Natural killer cell treated with Interleukin-12 subunit alpha and Interleukin-12 subunit beta and Interleukin-15 and Interleukin-18, amount 100 ng/mL, for 72 hours (primary cell): ENCODE results near the gene SRSF9. TPM values are rescaled to one million over a fixed set of nuclear protein-coding genes. Genes with fewer than 3 reads are reported as not detected.
"Not testable (repeated sequence)": the region's sequence is repeated elsewhere in the genome, so short reads cannot be mapped to it uniquely, and the experiment has no call there.

Source experiments
- ATAC-seq, 2 donors: fragments of 150-1000 bp; cut with Tn5 transposase in 1 of 2; sonication (Bioruptor Pico), chemical (Tn5 transposase) in 1 of 2; 2 replicates each; pipeline ENCODE4 v1.10.0; 2021
- DNase-seq: peaks from one replicate; pipeline ENCODE4 v3.0.0; 2022; ENCODE audit warnings: low spot score
- H3K27ac Mint-ChIP-seq, 2 donors: 1 replicate in 1 of 2; 2 replicates in 1 of 2; pipeline ENCODE4 v1.8.0; 2022; ENCODE audit warnings: mixed read lengths in 2 of 2, mild to moderate bottlenecking in 1 of 2, moderate library complexity in 1 of 2
- H3K27me3 Mint-ChIP-seq, 2 donors: 1 replicate in 1 of 2; 2 replicates in 1 of 2; pipeline ENCODE4 v1.8.0; 2022; ENCODE audit warnings: mixed read lengths in 2 of 2
- H3K36me3 Mint-ChIP-seq: one replicate; pipeline ENCODE4 v1.8.0; 2022; ENCODE audit warnings: mixed read lengths
- H3K4me1 Mint-ChIP-seq, 2 donors: 1 replicate in 1 of 2; 2 replicates in 1 of 2; pipeline ENCODE4 v1.8.0; 2022; ENCODE audit warnings: low read depth in 2 of 2, mixed read lengths in 2 of 2, mild to moderate bottlenecking in 1 of 2
- H3K4me3 Mint-ChIP-seq: one replicate; pipeline ENCODE4 v1.8.0; 2022; ENCODE audit warnings: mixed read lengths
- H3K9me3 Mint-ChIP-seq: 2 replicates; pipeline ENCODE4 v1.8.0; 2022; ENCODE audit warnings: mixed read lengths
- total RNA-seq, 2 donors: library from RNA; stranded (reverse); gene quantifications; one replicate each; pipeline ENCODE4 v1.2.3, GENCODE V29; 2022

SRSF9 gene
- 100 to 1,000 TPM; 246 to 331 TPM for total RNA-seq

- Mint-ChIP-seq H3K4me3 (peak within 1 kb of the TSS; percentile 89), H3K4me1 (peaks cover 44 to 50% of the 10 kb centered on the region in 2 donors), H3K36me3 (peaks cover 9% of the 10 kb centered on the region), H3K9me3 (no peaks in the 10 kb centered on the region), H3K27me3 (no peaks in the 10 kb centered on the region), H3K27ac (peak within 1 kb of the TSS; percentile 84 to 95)
- peak; percentile 98 for DNase-seq
- ATAC-seq: peak; percentile 97
Observed at GRCh38 chr12:120469450-120470149, at the start of gene SRSF9. SRSF9 (minus strand) TSS chr12:120469748; CDS start chr12:120469609, 139 bp downstream.

- H3K4me1 Mint-ChIP-seq, ATAC-seq, H3K36me3 Mint-ChIP-seq, H3K27me3 Mint-ChIP-seq, DNase-seq, H3K4me3 Mint-ChIP-seq, H3K27ac Mint-ChIP-seq, H3K9me3 Mint-ChIP-seq: not testable (repeated sequence)
Observed at GRCh38 chr12:120519324-120519723, 49.8 kb upstream of the SRSF9 start.

- no peak for ATAC-seq
- no peaks in the 10 kb centered on the region for H3K27me3 Mint-ChIP-seq
- DNase-seq: no peak
- H3K4me1 Mint-ChIP-seq: no peaks in the 10 kb centered on the region
- H3K9me3 Mint-ChIP-seq: no peaks in the 10 kb centered on the region
- peaks cover 5% of the 10 kb centered on the region for H3K36me3 Mint-ChIP-seq
- H3K4me3 Mint-ChIP-seq: no peak overlapping the region
- no peak overlapping the region for H3K27ac Mint-ChIP-seq
Observed at GRCh38 chr12:120515496-120515895, 45.9 kb upstream of the SRSF9 start.

- H3K4me1 Mint-ChIP-seq: no peaks in the 10 kb centered on the region
- ATAC-seq (no peak), DNase-seq (no peak)
- no peaks in the 10 kb centered on the region for H3K9me3 Mint-ChIP-seq
- H3K36me3 Mint-ChIP-seq: peaks cover 10% of the 10 kb centered on the region
- H3K27ac Mint-ChIP-seq: no peak overlapping the region
- no peak overlapping the region for H3K4me3 Mint-ChIP-seq
- no peaks in the 10 kb centered on the region for H3K27me3 Mint-ChIP-seq
Observed at GRCh38 chr12:120514002-120514401, 44.5 kb upstream of the SRSF9 start.

GRCh38 chr12:120508537-120508936, 39.0 kb upstream of the SRSF9 start:
- Mint-ChIP-seq H3K36me3 (peaks cover 10% of the 10 kb centered on the region), H3K27me3 (no peaks in the 10 kb centered on the region)
- ATAC-seq: no peak

GRCh38 chr12:120504587-120504986, 35.0 kb upstream of the SRSF9 start:
- no peaks in the 10 kb centered on the region for H3K9me3 Mint-ChIP-seq

More at GRCh38 chr12:120508537-120508936, 39.0 kb upstream of the SRSF9 start:
- H3K27ac Mint-ChIP-seq: no peak overlapping the region
- DNase-seq: no peak
- no peaks in the 10 kb centered on the region for H3K9me3 Mint-ChIP-seq
- no peak overlapping the region for H3K4me3 Mint-ChIP-seq
- no peaks in the 10 kb centered on the region for H3K4me1 Mint-ChIP-seq

GRCh38 chr12:120500581-120500980, 31.0 kb upstream of the SRSF9 start:
- Mint-ChIP-seq H3K4me1 (peaks cover 21 to 26% of the 10 kb centered on the region in 2 donors), H3K9me3 (no peaks in the 10 kb centered on the region), H3K36me3 (peaks cover 31% of the 10 kb centered on the region), H3K27ac (peak overlapping the region in 1 of 2 donors; percentile 35), H3K4me3 (no peak overlapping the region), H3K27me3 (no peaks in the 10 kb centered on the region)
- DNase-seq (no peak), ATAC-seq (no peak)

More at GRCh38 chr12:120504587-120504986, 35.0 kb upstream of the SRSF9 start:
- H3K4me3 Mint-ChIP-seq: no peak overlapping the region
- ATAC-seq (no peak), DNase-seq (no peak)
- peaks cover 0 to 4% of the 10 kb centered on the region in 2 donors for H3K4me1 Mint-ChIP-seq
- H3K27me3 Mint-ChIP-seq: no peaks in the 10 kb centered on the region
- H3K36me3 Mint-ChIP-seq: peaks cover 11% of the 10 kb centered on the region
- H3K27ac Mint-ChIP-seq: no peak overlapping the region

- DNase-seq: no peak
- H3K4me3 Mint-ChIP-seq: no peak overlapping the region
- peaks cover 29 to 34% of the 10 kb centered on the region in 2 donors for H3K4me1 Mint-ChIP-seq
- H3K9me3 Mint-ChIP-seq: no peaks in the 10 kb centered on the region
- peak overlapping the region; percentile 65 to 88 for H3K27ac Mint-ChIP-seq
- no peak for ATAC-seq
- H3K36me3 Mint-ChIP-seq: peaks cover 31% of the 10 kb centered on the region
- H3K27me3 Mint-ChIP-seq: no peaks in the 10 kb centered on the region
Observed at GRCh38 chr12:120498870-120499515, 29.4 kb upstream of the SRSF9 start.

GRCh38 chr12:120497524-120498150, 28.1 kb upstream of the SRSF9 start:
- Mint-ChIP-seq H3K9me3 (no peaks in the 10 kb centered on the region), H3K4me1 (peaks cover 29 to 34% of the 10 kb centered on the region in 2 donors), H3K36me3 (peaks cover 27% of the 10 kb centered on the region), H3K27me3 (no peaks in the 10 kb centered on the region), H3K4me3 (peak overlapping the region; percentile 91), H3K27ac (peak overlapping the region; percentile 65 to 88)
- DNase-seq (no peak), ATAC-seq (no peak)

GRCh38 chr12:120496413-120497340, 27.1 kb upstream of the SRSF9 start:
- peaks cover 29 to 34% of the 10 kb centered on the region in 2 donors for H3K4me1 Mint-ChIP-seq

GRCh38 chr12:120495731-120496412, 26.3 kb upstream of the SRSF9 start, which contains the start of gene DYNLL1:
DYNLL1 (plus strand) TSS chr12:120496113; CDS start chr12:120496422, 309 bp downstream.
- peaks cover 27% of the 10 kb centered on the region for H3K36me3 Mint-ChIP-seq
- H3K4me1 Mint-ChIP-seq: peaks cover 29 to 34% of the 10 kb centered on the region in 2 donors
- no peaks in the 10 kb centered on the region for H3K9me3 Mint-ChIP-seq
- ATAC-seq (peak; percentile 99), DNase-seq (peak; percentile 98)
- H3K27ac Mint-ChIP-seq: peak within 1 kb of the TSS; percentile 65 to 88
- H3K4me3 Mint-ChIP-seq: peak within 1 kb of the TSS; percentile 91
- no peaks in the 10 kb centered on the region for H3K27me3 Mint-ChIP-seq

More at GRCh38 chr12:120496413-120497340, 27.1 kb upstream of the SRSF9 start:
- Mint-ChIP-seq H3K27ac (peak overlapping the region; percentile 65 to 88), H3K4me3 (peak overlapping the region; percentile 91), H3K27me3 (no peaks in the 10 kb centered on the region), H3K36me3 (peaks cover 27% of the 10 kb centered on the region), H3K9me3 (no peaks in the 10 kb centered on the region)
- peak; percentile 67 for DNase-seq
- ATAC-seq: no peak

- H3K27ac Mint-ChIP-seq: peak overlapping the region; percentile 65 to 88
- H3K4me3 Mint-ChIP-seq: peak overlapping the region; percentile 91
- DNase-seq: no peak
- no peaks in the 10 kb centered on the region for H3K9me3 Mint-ChIP-seq
- peaks cover 22% of the 10 kb centered on the region for H3K36me3 Mint-ChIP-seq
- H3K27me3 Mint-ChIP-seq: no peaks in the 10 kb centered on the region
- ATAC-seq: peak in 1 of 2 donors; percentile 0
- peaks cover 27 to 34% of the 10 kb centered on the region in 2 donors for H3K4me1 Mint-ChIP-seq
Observed at GRCh38 chr12:120495186-120495730, 25.7 kb upstream of the SRSF9 start.
